ENCODE data around the gene MYO1E. TPM values are rescaled to one million over a fixed set of nuclear protein-coding genes. Genes with fewer than 3 reads are reported as not detected.

Gene MYO1E
- total and polyA plus RNA-seq, 4 experiments from 2014 or later = 2.1 to 4.6 TPM; not detected in 2

- peaks cover 0 to 5% of the 10 kb centered on the region in 2 donors for H3K27me3 Mint-ChIP-seq
Observed at GRCh38 chr15:59242649-59243048, 130.0 kb downstream of the MYO1E start.

DNA sequence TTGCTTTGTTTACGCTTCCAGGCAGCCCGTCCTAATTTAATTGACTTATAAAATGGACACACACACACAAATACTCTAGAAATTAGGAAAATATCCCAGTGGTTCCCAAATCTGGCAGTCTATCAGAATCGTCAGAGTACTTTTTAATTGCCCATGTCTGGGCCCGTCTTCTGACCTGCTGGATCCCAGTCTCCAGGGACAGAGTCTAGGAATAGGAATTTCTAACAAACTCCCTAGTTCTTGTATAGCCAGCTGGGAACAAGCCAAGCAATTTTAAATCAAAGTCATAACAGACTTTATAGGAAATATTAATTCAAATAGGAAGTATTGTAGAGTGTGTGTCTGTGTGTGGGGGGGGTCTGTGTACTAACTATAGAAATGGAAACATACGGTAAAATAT, 132.6 kb downstream of the MYO1E start:
- no peak for DNase-seq
- H3K27me3 ChIP-seq (ENCODE audit: insufficient read depth, low read length) = no peaks in the 10 kb centered on the region
- no peak overlapping the region for H3K27ac ChIP-seq (ENCODE audit: low read depth, low read length)
- Mint-ChIP-seq H3K27me3 (peaks cover 0 to 9% of the 10 kb centered on the region in 2 donors), H3K4me1 (no peaks in the 10 kb centered on the region), H3K36me3 (no peaks in the 10 kb centered on the region), H3K4me3 (no peak overlapping the region), H3K27ac (no peak overlapping the region), H3K9me3 (no peaks in the 10 kb centered on the region)
- ChIA-PET CTCF (ENCODE audit: partially characterized antibody) (no interaction called here), POLR2A (ENCODE audit: partially characterized antibody) (no interaction called here)
- no peaks in the 10 kb centered on the region for H3K4me1 ChIP-seq (ENCODE audit: insufficient read depth, low read length)
- no peaks in the 10 kb centered on the region for H3K9me3 ChIP-seq (ENCODE audit: control insufficient read depth in 1 of 2, low read length in 2 of 2)
- H3K4me3 ChIP-seq (ENCODE audit: low read length in 2 of 2) = no peak overlapping the region
- H3K36me3 ChIP-seq (ENCODE audit: insufficient read depth, low read length) = no peaks in the 10 kb centered on the region
- intact Hi-C loops (cut with micrococcal nuclease) = no loop called here

More at GRCh38 chr15:59242649-59243048, 130.0 kb downstream of the MYO1E start:
- no peak for DNase-seq
- intact Hi-C loops (cut with micrococcal nuclease) = no loop called here
- H3K27me3 ChIP-seq (ENCODE audit: insufficient read depth, low read length) = no peaks in the 10 kb centered on the region
- no peaks in the 10 kb centered on the region for H3K36me3 ChIP-seq (ENCODE audit: insufficient read depth, low read length)
- no peaks in the 10 kb centered on the region for H3K4me1 ChIP-seq (ENCODE audit: insufficient read depth, low read length)
- H3K4me3 ChIP-seq (ENCODE audit: low read length in 2 of 2) = no peak overlapping the region
- CTCF ChIA-PET (ENCODE audit: partially characterized antibody) = no interaction called here
- H3K9me3 Mint-ChIP-seq = no peaks in the 10 kb centered on the region
- no peaks in the 10 kb centered on the region for H3K9me3 ChIP-seq (ENCODE audit: control insufficient read depth in 1 of 2, low read length in 2 of 2)
- H3K4me1 Mint-ChIP-seq = no peaks in the 10 kb centered on the region
- no peak overlapping the region for H3K4me3 Mint-ChIP-seq
- POLR2A ChIA-PET (ENCODE audit: partially characterized antibody) = no interaction called here
- H3K36me3 Mint-ChIP-seq = no peaks in the 10 kb centered on the region
- H3K27ac Mint-ChIP-seq = no peak overlapping the region
- H3K27ac ChIP-seq (ENCODE audit: low read depth, low read length) = no peak overlapping the region

DNA sequence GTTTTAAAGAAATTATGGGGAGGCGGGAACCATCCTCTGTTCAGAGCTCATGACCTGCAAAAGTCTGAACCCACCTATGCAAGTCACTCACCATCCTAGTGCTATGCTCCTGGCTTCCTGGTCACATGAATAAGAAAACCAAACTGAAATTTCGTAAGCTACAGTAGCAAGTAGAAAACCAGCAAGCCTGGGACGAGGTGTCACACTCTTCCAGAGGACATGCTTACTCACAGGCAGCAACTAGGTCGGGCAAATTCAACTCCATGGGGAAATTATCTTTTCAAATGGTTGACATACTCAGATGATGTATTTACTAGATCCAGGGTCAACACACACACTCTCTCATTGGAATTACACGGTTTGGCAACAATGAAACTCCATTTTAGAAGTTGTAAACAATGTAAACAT, 134.7 kb downstream of the MYO1E start:
- Mint-ChIP-seq H3K27me3 (peaks cover 0 to 9% of the 10 kb centered on the region in 2 donors), H3K36me3 (no peaks in the 10 kb centered on the region), H3K4me3 (no peak overlapping the region), H3K9me3 (no peaks in the 10 kb centered on the region), H3K4me1 (no peaks in the 10 kb centered on the region), H3K27ac (no peak overlapping the region)
- DNase-seq = no peak
- ChIA-PET POLR2A (ENCODE audit: partially characterized antibody) (no interaction called here), CTCF (ENCODE audit: partially characterized antibody) (interaction anchor here (1.4 kb wide), 1 partner anchor 9 kb away, joined by 6 read pairs; no protein-coding TSS in a partner anchor)
- Histone ChIP-seq H3K27ac (ENCODE audit: low read depth, low read length) (no peak overlapping the region), H3K27me3 (ENCODE audit: insufficient read depth, low read length) (no peaks in the 10 kb centered on the region), H3K9me3 (ENCODE audit: control insufficient read depth in 1 of 2, low read length in 2 of 2) (no peaks in the 10 kb centered on the region), H3K4me3 (ENCODE audit: low read length in 2 of 2) (no peak overlapping the region), H3K4me1 (ENCODE audit: insufficient read depth, low read length) (no peaks in the 10 kb centered on the region), H3K36me3 (ENCODE audit: insufficient read depth, low read length) (no peaks in the 10 kb centered on the region)
- intact Hi-C loops (cut with micrococcal nuclease) = no loop called here

GRCh38 chr15:59237119-59237855, 135.4 kb downstream of the MYO1E start:
- no peaks in the 10 kb centered on the region for H3K9me3 Mint-ChIP-seq
- Histone ChIP-seq H3K4me3 (ENCODE audit: low read length in 2 of 2) (no peak overlapping the region), H3K9me3 (ENCODE audit: control insufficient read depth in 1 of 2, low read length in 2 of 2) (no peaks in the 10 kb centered on the region), H3K27me3 (ENCODE audit: insufficient read depth, low read length) (no peaks in the 10 kb centered on the region), H3K27ac (ENCODE audit: low read depth, low read length) (no peak overlapping the region), H3K36me3 (ENCODE audit: insufficient read depth, low read length) (no peaks in the 10 kb centered on the region), H3K4me1 (ENCODE audit: insufficient read depth, low read length) (no peaks in the 10 kb centered on the region)
- intact Hi-C loops (cut with micrococcal nuclease) = no loop called here
- no peaks in the 10 kb centered on the region for H3K4me1 Mint-ChIP-seq
- no peak for DNase-seq
- H3K27me3 Mint-ChIP-seq = peaks cover 0 to 8% of the 10 kb centered on the region in 2 donors
- H3K36me3 Mint-ChIP-seq = no peaks in the 10 kb centered on the region
- no peak overlapping the region for H3K4me3 Mint-ChIP-seq
- CTCF ChIA-PET (ENCODE audit: partially characterized antibody) = interaction anchor here (1.4 kb wide), 1 partner anchor 10 kb away, joined by 6 read pairs; no protein-coding TSS in a partner anchor
- POLR2A ChIA-PET (ENCODE audit: partially characterized antibody) = no interaction called here
- H3K27ac Mint-ChIP-seq = no peak overlapping the region

GRCh38 chr15:59236394-59236793, 136.3 kb downstream of the MYO1E start:
- intact Hi-C loops (cut with micrococcal nuclease) = no loop called here
- Mint-ChIP-seq H3K4me3 (no peak overlapping the region), H3K4me1 (no peaks in the 10 kb centered on the region), H3K27me3 (peaks cover 0 to 7% of the 10 kb centered on the region in 2 donors), H3K36me3 (no peaks in the 10 kb centered on the region), H3K9me3 (no peaks in the 10 kb centered on the region), H3K27ac (no peak overlapping the region)
- Histone ChIP-seq H3K27me3 (ENCODE audit: insufficient read depth, low read length) (no peaks in the 10 kb centered on the region), H3K4me3 (ENCODE audit: low read length in 2 of 2) (no peak overlapping the region), H3K9me3 (ENCODE audit: control insufficient read depth in 1 of 2, low read length in 2 of 2) (no peaks in the 10 kb centered on the region), H3K36me3 (ENCODE audit: insufficient read depth, low read length) (no peaks in the 10 kb centered on the region), H3K4me1 (ENCODE audit: insufficient read depth, low read length) (no peaks in the 10 kb centered on the region), H3K27ac (ENCODE audit: low read depth, low read length) (no peak overlapping the region)
- POLR2A ChIA-PET (ENCODE audit: partially characterized antibody) = no interaction called here
- CTCF ChIA-PET (ENCODE audit: partially characterized antibody) = no interaction called here
- no peak for DNase-seq

DNA sequence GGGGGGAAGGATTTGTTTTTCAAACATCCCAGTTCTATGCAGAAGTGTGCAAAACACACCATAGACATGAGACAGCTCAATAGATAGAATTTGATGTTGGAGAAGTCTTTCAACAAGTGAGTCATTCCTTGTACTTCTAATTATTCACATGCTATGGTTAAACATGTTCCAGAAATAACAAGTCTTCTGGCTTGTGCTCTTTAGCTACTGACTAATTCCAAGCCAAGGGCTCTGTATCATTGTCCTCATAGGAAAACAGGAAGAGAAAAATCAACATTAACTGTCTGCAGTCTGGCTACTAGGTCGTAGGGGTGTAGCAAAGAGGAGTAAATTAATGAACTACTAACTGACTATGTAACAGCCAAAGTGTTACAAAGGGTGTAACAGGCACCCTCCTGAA, 140.2 kb downstream of the MYO1E start:
- no peak overlapping the region for H3K4me3 Mint-ChIP-seq
- H3K27ac Mint-ChIP-seq = no peak overlapping the region
- H3K9me3 Mint-ChIP-seq = no peaks in the 10 kb centered on the region
- no peak for DNase-seq
- Histone ChIP-seq H3K36me3 (ENCODE audit: insufficient read depth, low read length) (no peaks in the 10 kb centered on the region), H3K9me3 (ENCODE audit: control insufficient read depth in 1 of 2, low read length in 2 of 2) (no peaks in the 10 kb centered on the region), H3K27me3 (ENCODE audit: insufficient read depth, low read length) (no peaks in the 10 kb centered on the region), H3K27ac (ENCODE audit: low read depth, low read length) (no peak overlapping the region), H3K4me1 (ENCODE audit: insufficient read depth, low read length) (no peaks in the 10 kb centered on the region), H3K4me3 (ENCODE audit: low read length in 2 of 2) (no peak overlapping the region)
- CTCF ChIA-PET (ENCODE audit: partially characterized antibody) = no interaction called here
- H3K36me3 Mint-ChIP-seq = no peaks in the 10 kb centered on the region
- POLR2A ChIA-PET (ENCODE audit: partially characterized antibody) = no interaction called here
- peaks cover 0 to 4% of the 10 kb centered on the region in 2 donors for H3K27me3 Mint-ChIP-seq
- intact Hi-C loops (cut with micrococcal nuclease) = no loop called here
- peaks cover 0 to 4% (median 1%) of the 10 kb centered on the region in 4 donors for H3K4me1 Mint-ChIP-seq

- Mint-ChIP-seq H3K27ac (no peak overlapping the region), H3K4me1 (peaks cover 0 to 9% (median 1%) of the 10 kb centered on the region in 4 donors), H3K36me3 (no peaks in the 10 kb centered on the region), H3K27me3 (peaks cover 0 to 4% of the 10 kb centered on the region in 2 donors), H3K9me3 (no peaks in the 10 kb centered on the region), H3K4me3 (no peak overlapping the region)
- no peaks in the 10 kb centered on the region for H3K27me3 ChIP-seq (ENCODE audit: insufficient read depth, low read length)
- intact Hi-C loops (cut with micrococcal nuclease) = no loop called here
- POLR2A ChIA-PET (ENCODE audit: partially characterized antibody) = no interaction called here
- H3K4me1 ChIP-seq (ENCODE audit: insufficient read depth, low read length) = no peaks in the 10 kb centered on the region
- no peak for DNase-seq
- no peaks in the 10 kb centered on the region for H3K36me3 ChIP-seq (ENCODE audit: insufficient read depth, low read length)
- H3K27ac ChIP-seq (ENCODE audit: low read depth, low read length) = no peak overlapping the region
- H3K4me3 ChIP-seq (ENCODE audit: low read length in 2 of 2) = no peak overlapping the region
- H3K9me3 ChIP-seq (ENCODE audit: control insufficient read depth in 1 of 2, low read length in 2 of 2) = no peaks in the 10 kb centered on the region
- CTCF ChIA-PET (ENCODE audit: partially characterized antibody) = no interaction called here
Observed at GRCh38 chr15:59230531-59231055, 142.1 kb downstream of the MYO1E start.

Measured in CD4-positive, alpha-beta memory T cell (primary cell).